Uterus (tissue), 2 donors: ENCODE results near the gene VGF.
A peak's percentile ranks its signal among the peaks of the same experiment; 100 is the strongest.

Source experiments
- CTCF ChIP-seq, 4 experiments: fragments of 200-600 bp in 2 of 4; fragments of 450-650 bp in 2 of 4; sonication (generic) in 2 of 4; IDR thresholded peaks; one replicate each; pipeline ENCODE4 v1.5.1; 2016 to 2019; ENCODE audit warnings: antibody characterized with exemption in 4 of 4, mild to moderate bottlenecking in 2 of 4, moderate library complexity in 1 of 4
- POLR2A ChIP-seq, 2 donors: fragments of 450-650 bp; IDR thresholded peaks; one replicate each; pipeline ENCODE4 v1.6.1; 2016; ENCODE audit warnings: antibody characterized with exemption in 2 of 2, mild to moderate bottlenecking in 1 of 2, moderate library complexity in 1 of 2

GRCh38 chr7:101169838-101170551 is 4.6 kb upstream of the VGF start:
- TF ChIP-seq CTCF (IDR thresholded peaks at IDR 0.05): peak; percentile 68 to 84 (median 79)
- TF ChIP-seq POLR2A (IDR thresholded peaks at IDR 0.05): no peak
